Measurements from ENCODE around the gene CHMP4A. TPM values are rescaled to one million over a fixed set of nuclear protein-coding genes. Genes with fewer than 3 reads are reported as not detected.
A peak's percentile ranks its signal among the peaks of the same experiment; 100 is the strongest.

The CHMP4A gene
- total and polyA plus RNA-seq, 2 of the 13 experiments (the other 11 are each of a cell fraction or from before 2014, with no cell fraction given) = 83.6 to 113 TPM

DNA sequence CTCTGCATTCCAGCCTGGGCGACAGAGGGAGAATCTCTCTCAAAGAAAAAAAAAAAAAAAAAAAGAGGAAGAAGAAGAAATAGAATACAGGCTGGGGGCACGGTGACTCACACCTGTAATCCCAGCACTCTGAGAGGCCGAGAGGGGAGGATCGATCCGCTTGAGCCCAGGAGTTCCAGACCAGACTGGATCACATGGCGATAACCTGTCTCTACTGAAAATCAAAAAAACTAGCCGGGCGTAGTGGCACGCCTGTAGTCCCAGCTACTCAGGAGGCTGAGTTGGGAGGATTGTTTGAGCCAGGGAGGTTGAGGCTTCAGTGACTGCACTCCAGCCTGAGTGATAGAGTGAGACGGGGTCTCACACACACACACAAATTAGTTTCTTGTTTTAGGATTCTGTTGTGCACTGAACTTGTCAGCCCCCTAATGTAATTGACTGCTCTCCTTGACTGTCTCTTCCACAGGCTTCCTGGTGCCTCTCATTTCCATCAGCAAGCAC, 30.1 kb upstream of the CHMP4A start (continued):
- no peak for TF ChIP-seq MAF1 (CRISPR knock-in tag; IDR thresholded peaks at IDR 0.05; ENCODE audit: borderline replicate concordance)
- TF ChIP-seq TMF1 (CRISPR knock-in tag; IDR thresholded peaks at IDR 0.05; ENCODE audit: low read depth) = no peak
- no peak for TF ChIP-seq YEATS4 (CRISPR knock-in tag; IDR thresholded peaks at IDR 0.05; ENCODE audit: borderline replicate concordance)
- TF ChIP-seq, protein P1, sequence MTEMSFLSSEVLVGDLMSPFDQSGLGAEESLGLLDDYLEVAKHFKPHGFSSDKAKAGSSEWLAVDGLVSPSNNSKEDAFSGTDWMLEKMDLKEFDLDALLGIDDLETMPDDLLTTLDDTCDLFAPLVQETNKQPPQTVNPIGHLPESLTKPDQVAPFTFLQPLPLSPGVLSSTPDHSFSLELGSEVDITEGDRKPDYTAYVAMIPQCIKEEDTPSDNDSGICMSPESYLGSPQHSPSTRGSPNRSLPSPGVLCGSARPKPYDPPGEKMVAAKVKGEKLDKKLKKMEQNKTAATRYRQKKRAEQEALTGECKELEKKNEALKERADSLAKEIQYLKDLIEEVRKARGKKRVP (CRISPR knock-in tag; IDR thresholded peaks at IDR 0.05) = no peak
- TF ChIP-seq, protein P2, sequence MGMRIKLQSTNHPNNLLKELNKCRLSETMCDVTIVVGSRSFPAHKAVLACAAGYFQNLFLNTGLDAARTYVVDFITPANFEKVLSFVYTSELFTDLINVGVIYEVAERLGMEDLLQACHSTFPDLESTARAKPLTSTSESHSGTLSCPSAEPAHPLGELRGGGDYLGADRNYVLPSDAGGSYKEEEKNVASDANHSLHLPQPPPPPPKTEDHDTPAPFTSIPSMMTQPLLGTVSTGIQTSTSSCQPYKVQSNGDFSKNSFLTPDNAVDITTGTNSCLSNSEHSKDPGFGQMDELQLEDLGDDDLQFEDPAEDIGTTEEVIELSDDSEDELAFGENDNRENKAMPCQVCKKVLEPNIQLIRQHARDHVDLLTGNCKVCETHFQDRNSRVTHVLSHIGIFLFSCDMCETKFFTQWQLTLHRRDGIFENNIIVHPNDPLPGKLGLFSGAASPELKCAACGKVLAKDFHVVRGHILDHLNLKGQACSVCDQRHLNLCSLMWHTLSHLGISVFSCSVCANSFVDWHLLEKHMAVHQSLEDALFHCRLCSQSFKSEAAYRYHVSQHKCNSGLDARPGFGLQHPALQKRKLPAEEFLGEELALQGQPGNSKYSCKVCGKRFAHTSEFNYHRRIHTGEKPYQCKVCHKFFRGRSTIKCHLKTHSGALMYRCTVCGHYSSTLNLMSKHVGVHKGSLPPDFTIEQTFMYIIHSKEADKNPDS (CRISPR knock-in tag; IDR thresholded peaks at IDR 0.05) = peak; percentile 21; the same call in 1 of the 2 replicates
- no peak for TF ChIP-seq PAF1 (CRISPR knock-in tag; IDR thresholded peaks at IDR 0.05)
- TF ChIP-seq PLRG1 (conservative IDR thresholded peaks at IDR 0.05) = no peak
- TF ChIP-seq, protein P3, sequence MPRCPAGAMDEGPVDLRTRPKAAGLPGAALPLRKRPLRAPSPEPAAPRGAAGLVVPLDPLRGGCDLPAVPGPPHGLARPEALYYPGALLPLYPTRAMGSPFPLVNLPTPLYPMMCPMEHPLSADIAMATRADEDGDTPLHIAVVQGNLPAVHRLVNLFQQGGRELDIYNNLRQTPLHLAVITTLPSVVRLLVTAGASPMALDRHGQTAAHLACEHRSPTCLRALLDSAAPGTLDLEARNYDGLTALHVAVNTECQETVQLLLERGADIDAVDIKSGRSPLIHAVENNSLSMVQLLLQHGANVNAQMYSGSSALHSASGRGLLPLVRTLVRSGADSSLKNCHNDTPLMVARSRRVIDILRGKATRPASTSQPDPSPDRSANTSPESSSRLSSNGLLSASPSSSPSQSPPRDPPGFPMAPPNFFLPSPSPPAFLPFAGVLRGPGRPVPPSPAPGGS (CRISPR knock-in tag; IDR thresholded peaks at IDR 0.05) = no peak
- no peak for TF ChIP-seq MED13 (CRISPR knock-in tag; IDR thresholded peaks at IDR 0.05)
- peak; percentile 26; the same call in 1 of the 2 replicates for TF ChIP-seq RAD51 (IDR thresholded peaks at IDR 0.05; ENCODE audit: borderline replicate concordance)
- no peak for TF ChIP-seq SMC3 (IDR thresholded peaks at IDR 0.05; ENCODE audit: low read length)
- TF ChIP-seq ZMYM4 (CRISPR knock-in tag; IDR thresholded peaks at IDR 0.05) = no peak
- TF ChIP-seq ZFP62 (CRISPR knock-in tag; IDR thresholded peaks at IDR 0.05) = no peak
- TF ChIP-seq GTF2F1 (IDR thresholded peaks at IDR 0.05; ENCODE audit: low read length) = no peak
- no peak; the same call in 1 of the 2 replicates for TF ChIP-seq ZBED4 (CRISPR knock-in tag; IDR thresholded peaks at IDR 0.05; ENCODE audit: borderline replicate concordance)
- TF ChIP-seq PBX3 (CRISPR knock-in tag; IDR thresholded peaks at IDR 0.05; ENCODE audit: borderline replicate concordance) = no peak
- no peak for TF ChIP-seq POLR2A (IDR thresholded peaks at IDR 0.05; ENCODE audit: insufficient read depth in 1 of 2, low read depth in 2 of 2, low read length in 2 of 2)
- TF ChIP-seq JARID2 (CRISPR knock-in tag; IDR thresholded peaks at IDR 0.05; ENCODE audit: insufficient replicate concordance) = no peak
- TF ChIP-seq, protein P4, sequence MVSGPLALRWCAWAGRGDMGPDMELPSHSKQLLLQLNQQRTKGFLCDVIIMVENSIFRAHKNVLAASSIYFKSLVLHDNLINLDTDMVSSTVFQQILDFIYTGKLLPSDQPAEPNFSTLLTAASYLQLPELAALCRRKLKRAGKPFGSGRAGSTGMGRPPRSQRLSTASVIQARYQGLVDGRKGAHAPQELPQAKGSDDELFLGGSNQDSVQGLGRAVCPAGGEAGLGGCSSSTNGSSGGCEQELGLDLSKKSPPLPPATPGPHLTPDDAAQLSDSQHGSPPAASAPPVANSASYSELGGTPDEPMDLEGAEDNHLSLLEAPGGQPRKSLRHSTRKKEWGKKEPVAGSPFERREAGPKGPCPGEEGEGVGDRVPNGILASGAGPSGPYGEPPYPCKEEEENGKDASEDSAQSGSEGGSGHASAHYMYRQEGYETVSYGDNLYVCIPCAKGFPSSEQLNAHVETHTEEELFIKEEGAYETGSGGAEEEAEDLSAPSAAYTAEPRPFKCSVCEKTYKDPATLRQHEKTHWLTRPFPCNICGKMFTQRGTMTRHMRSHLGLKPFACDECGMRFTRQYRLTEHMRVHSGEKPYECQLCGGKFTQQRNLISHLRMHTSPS (CRISPR knock-in tag; IDR thresholded peaks at IDR 0.05; ENCODE audit: low read depth) = peak; percentile 51
- no peak for TF ChIP-seq CC2D1A (CRISPR knock-in tag; IDR thresholded peaks at IDR 0.05)

Measured in HepG2 (cell line).